Stimulated activated CD4-positive, alpha-beta T cell treated with anti-CD3 and anti-CD28 coated beads, Interleukin-2, amount 100 ng/mL, for 24 hours (primary cell): Measurements from ENCODE around the gene LIN28B.

Experiments used
- DNase-seq, 2 donors: peaks; one replicate each; pipeline ENCODE4 v3.0.0-alpha.2; 2020

Gene LIN28B

DNA sequence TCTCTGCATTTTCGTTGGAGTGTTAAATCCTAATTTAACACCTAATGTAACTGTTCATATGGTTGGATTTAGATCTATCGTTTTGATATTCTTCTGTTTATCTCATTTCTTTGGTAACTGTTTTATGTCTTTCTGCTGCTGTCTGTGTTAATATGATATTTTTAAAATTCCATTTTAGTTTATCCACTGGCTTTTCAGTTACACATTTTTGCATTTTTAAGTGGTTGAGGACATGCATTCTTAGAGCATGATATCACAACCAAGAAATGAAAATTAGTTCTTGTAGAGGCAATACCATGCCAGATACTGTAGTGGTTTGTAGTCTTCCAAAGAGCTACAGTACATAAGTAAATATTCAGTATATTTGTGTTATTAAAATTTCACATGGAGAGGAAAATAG lies 58.6 kb downstream of the LIN28B start:
- DNase-seq: no peak

DNA sequence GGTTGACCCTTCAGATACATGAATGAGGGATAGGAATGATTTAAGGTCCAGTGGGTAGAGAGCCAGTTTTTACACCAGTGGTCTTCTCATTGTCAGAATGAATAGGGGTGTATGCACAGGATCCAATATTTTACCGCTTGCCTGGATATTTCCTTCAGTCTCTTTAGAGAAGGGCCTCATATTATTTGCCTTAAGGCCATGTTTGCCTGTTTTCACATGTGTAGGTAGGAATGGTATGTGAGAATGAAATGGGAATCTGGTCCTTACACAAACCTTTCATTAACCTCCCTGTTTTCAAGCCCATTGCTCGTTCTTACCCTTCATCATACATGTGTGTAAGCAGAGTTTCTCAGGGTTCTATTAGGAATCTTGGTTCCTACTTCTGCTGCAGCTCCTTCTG lies 62.4 kb downstream of the LIN28B start:
- no peak for DNase-seq

DNA sequence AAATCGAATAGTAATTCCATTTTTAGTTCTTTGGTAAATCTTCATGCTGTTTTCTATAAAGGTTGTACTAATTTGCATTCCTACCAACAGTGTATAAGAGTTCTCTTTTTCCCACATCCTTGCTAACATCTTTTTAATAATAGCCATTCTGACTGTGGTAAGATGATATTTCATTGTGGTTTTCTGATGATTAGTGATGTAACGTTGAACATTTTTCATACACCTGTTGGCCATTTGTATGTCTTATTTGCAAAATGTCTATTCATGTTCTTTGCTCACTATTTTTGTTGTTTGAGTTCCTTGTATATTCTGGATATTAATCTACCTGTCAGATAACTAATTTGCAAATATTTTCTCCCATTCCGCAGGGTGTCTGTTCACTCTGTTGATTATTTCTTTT lies 64.5 kb downstream of the LIN28B start:
- no peak for DNase-seq

DNA sequence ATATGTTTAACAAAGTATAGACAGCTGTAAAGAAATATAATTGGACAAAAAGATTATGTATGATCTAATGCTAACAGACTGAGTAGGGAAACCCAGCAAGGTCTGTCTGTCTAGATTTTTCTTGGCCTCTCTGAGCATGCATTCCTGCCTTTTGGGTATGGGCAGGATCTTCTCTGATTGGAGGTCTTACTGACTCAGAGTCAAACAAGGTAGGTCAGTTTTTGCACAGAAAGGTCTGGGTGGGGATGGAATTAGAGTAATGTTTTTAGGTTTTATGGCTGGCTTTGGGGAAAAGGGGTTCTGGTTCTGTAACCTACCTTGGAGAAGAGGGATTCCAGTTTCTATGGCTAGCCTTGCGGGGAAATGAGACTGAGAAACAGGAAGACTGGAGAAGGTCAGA lies 65.5 kb downstream of the LIN28B start:
- DNase-seq: no peak

DNA sequence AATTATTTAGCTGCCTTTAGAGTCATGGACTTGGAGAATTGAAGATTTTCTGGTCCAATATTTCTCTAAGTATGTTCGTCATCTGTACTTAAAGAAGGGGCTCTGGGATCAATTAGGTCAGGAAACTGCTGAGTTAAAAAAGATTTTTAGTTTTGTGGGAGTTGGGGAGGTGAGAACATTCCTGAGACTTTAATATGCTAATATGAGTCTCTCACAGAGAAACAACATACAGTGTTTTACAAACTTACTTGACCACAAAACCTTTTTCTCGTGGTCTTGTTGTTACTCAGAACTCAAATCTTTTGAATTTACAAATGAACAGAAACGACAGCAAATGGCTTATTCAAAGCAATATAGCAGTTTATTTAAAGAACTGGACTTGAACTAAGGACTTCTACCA lies 67.9 kb downstream of the LIN28B start:
- DNase-seq: no peak

DNA sequence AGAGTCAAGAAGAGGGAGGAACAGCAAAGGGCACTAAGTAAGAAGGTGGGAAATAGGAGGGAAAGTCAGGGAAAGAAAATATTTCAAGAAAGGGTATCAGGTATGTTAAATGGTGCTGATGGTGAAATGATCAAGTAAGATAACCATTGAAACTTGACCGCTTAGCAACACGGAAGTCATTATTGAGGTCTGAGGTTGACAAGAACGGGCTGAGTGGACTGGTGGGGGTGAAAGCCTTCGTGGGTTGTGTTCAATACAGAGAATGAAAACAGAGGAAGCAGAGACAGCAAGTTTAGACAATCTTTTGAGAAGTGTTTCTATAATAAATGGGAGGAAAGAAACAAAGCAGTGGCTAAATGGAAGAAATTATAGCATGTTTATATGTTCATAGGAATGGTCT lies 72.0 kb downstream of the LIN28B start:
- no peak for DNase-seq

DNA sequence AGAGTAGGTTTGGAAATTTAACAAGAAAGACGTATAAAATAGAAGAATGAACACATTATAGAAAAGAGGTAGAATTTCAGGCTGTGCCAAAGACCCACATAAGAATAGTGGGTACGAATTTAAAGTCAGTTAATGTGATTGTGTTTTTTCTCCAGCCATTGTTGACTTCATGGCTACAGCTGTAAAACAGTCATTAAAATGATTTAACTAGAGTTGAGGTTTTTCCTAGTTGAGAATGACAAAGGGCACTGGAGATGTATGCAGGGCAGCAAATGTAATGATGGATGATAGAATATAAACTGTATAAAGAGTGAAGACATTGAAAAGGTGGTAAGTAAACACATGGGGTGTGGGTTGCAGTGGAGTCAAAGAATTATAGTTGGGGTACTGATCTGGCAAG lies 72.7 kb downstream of the LIN28B start:
- DNase-seq: no peak

DNA sequence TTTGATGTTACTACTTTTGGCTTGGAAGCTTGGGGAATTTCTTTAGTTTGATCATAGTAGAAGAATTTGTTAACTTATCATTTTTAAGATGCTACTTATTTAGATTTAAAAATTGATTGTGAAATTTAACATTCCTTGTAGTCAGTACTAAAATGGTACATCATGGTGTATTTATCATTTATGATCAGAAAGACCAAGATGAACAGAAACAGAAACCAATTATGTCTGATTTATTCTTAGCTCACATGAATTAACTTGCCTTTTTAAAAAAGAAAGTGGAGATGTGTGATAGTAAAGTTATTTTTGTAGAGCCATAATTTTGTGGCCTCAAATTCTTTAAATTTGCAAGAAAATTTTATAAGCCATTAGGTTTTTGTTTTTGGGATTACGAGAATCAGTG lies 77.6 kb downstream of the LIN28B start:
- no peak for DNase-seq

DNA sequence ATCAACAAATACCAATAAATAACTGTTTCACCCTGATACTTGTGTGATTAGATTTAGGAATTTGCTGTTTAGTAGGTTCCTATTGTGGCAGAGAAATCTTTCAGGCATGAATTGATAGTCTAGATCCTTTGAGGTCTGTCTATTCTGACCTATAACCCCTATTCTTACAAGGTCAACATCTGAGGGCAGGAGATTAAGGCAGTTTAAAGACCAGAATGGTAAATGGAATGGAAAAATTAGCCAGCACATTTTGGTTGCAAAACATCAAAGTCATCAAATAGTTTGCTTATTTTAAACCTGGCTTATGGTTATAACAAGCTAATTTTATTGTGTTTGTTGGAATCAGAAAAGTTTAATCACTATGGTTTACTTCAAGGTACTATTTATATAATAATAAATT lies 78.4 kb downstream of the LIN28B start:
- no peak for DNase-seq

DNA sequence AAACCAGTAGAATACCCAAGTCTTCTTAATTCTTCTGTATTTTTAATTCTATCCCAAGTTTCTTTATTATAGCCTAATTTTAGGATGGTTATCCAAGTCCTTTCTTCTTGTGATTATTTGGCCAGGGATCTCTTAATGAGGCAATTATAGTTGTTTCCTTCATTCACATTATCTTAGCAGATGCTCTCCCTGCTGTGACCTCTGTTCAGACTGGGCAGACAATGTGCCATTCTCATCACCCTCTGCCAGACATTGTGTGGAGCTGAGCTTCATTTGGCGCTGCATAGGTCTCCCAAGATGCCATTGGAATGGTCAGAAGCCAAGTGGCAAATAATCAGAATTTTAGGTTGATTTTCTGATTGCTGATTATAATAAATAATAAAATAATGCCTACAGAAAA lies 79.4 kb downstream of the LIN28B start:
- DNase-seq: no peak

DNA sequence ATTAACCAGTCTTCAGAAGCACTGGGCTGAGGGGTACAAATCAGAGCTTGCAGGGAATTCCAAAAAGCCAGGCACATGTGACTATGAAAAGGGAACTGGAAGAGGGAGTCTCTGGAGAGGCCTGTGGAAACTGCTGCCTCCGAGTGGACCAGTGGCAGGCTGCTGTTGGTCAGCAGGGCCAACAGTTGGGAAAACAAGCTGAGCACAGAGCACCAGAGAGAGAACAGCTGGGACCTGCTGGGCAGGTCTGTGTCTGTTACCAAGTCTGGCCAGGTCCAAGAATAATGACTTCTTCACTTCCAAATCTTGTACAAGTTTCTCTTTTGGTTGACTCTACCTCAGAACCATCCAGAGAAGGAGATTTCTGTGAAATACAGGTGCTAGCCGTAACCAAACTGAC lies 81.4 kb downstream of the LIN28B start:
- DNase-seq: no peak

DNA sequence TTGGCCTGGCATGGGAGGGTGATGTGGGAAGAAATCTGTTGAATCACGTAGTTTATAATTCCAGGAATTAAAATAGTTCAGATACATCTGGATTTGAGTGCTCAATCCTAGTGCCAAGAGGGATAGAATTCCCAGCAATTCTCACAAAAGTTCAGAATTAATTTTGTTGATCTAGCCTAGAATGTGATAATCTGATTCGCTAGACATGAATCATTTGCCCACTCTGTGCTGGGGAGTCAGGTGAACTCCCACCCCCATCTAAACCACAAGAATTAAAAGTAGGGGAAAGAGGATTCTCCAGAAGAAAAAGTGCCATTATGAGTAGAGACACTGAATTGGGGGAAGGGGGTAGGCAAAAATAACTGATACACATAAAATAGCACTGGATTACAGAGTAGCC lies 85.0 kb downstream of the LIN28B start:
- no peak for DNase-seq

DNA sequence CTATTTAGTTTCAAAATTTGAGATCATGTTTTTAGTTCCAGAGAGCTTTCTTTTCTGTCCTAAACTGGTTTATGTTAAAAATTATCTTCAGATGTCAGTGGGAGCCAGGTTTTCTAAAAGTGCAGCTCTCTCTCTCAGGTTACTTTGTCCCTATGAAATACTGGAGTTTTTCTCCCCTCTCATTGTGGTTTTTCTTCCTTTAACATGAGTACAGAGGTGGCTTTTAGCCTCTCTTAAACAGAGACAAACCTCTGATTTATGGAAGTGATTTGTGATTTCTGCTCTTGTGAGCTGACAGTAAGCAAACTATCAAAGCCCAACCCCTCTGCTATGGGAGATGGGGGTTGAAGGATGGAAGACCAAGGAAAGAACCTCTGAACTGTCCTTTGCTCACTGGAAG lies 85.7 kb downstream of the LIN28B start:
- no peak for DNase-seq

DNA sequence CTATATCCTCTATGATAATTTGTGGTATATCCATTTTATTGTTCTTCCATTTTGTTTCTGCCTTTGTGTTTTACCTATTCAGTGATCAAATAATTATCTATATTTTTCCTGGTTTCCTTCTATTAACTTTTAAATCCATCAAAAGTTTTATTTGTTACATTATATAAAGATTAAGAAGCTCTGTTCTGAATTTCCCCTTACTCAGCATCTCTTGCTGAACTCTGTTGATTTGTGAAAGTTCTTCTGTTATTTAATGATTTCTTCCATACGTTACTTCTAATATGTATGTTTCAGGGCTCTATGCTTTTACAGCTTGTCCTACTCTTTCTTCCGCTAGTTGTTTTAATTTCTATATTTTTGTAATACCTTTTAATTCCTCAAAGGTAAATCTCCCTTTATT lies 87.1 kb downstream of the LIN28B start:
- no peak for DNase-seq

DNA sequence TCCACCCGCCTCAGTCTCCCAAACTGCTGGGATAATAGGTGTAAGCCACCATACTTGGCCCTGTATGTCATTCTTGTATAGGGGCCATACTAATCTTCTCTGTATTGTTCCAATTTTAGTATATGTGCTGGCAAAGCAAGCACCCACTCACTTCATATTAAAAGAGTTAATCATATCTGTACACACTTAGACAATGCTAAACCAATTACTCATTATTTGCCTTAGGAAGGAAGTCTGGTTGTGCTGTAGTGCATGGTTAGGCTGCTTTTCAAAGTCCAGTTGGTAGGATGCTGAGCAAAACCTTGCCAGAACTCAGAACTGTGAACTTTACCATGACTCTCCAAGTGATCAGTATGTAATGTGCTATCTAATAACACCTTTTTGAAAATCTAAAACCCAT lies 88.6 kb downstream of the LIN28B start:
- no peak for DNase-seq

DNA sequence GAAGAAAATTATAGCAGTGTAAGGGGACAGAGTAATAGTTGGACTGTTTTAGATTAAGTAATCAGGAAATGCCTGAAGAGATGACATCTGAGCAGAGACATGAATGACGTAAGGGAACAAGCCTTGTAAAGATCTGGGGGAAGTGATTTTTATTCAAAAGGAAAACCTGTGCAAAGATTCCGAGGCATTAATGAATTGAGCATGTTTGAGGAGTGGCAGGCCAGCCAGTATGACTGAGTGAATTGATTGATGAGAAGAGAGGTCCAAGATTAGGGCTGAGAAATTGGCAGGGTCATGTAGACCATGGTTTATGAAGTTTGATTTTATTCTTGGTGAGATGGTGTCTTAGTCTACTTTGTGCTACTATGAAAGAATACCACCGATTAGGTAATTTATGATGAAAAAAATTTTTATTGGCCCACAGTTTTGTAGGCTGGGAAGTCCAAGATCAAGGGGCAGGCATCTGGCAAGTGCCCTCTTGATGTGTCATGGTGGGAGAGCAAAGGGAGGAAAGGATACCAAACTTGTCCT lies 95.1 kb downstream of the LIN28B start:
- DNase-seq: no peak

DNA sequence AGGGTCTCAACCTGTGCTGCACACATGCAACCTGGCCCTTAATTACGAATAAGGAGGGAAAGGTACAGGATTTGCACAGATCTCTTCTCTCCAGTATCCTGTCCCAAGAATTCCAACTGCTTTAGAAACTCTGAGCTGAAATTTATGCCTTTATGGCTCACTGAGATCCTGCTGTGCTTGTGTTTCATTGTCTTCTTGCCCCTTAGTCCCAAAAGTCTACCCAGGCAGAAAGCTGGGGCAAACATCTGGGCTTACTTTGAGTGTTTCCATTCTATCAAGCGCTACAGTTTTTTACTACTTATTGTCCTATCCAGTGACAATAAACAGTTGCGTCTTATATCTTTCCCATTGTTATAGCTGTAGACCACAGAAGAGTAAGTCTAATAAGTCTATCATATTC lies 99.7 kb downstream of the LIN28B start:
- no peak for DNase-seq

DNA sequence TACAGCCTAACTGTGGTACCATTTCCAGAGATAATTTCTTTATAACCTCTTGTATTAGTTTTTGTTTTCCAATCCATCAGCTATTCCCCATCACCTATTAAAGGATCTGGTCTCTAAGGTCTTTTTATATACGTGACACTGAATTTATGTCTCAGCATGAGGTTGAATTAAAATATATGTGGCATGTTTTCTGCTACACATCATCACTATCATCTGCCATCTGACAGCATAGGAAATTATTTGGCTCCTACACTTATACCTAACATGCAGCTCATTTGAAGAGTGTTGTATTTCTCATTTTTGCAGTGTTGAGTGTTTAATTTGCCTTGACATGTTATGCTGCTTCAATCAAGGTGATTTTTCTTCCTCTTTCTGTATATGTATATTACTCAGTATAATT lies 100.3 kb downstream of the LIN28B start:
- DNase-seq: no peak

DNA sequence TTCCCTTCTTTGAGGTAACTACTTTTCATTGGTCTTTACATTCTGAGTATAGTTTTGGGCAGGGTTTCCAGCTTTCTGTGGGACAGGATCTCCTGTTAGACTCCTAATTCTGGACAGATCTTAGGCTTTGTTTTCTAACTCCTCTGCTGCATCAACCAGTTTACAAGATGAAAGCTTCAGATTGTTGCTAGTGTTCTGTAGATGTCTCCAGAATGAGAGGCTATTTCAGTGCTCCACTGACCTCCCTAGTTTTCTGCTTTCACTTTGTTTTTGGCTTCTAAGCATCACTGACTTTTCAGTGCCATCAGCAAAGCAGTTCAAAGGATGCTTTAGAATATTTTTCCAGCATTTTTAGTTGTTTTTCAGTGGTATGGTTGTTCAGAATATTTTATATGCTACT lies 101.4 kb downstream of the LIN28B start:
- DNase-seq: no peak

DNA sequence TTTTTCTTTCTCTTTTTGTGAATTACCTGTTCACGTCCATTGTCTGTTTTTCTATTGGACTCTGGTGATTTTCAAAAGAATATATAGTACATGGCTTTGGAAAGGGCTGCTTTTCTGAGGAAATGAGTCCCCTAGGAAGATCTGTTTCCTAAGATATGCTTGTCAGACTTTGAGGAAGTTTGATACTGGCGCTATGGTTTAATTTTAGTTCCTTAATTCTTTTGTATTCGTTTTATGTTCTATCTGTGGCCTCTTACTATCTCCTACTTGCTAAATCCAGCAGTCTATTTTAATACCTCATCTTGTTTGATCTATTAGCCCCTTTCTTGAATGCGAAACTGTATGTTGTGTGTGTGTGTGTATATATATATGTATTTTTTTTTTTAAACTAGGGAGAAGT lies 101.9 kb downstream of the LIN28B start:
- DNase-seq: no peak

DNA sequence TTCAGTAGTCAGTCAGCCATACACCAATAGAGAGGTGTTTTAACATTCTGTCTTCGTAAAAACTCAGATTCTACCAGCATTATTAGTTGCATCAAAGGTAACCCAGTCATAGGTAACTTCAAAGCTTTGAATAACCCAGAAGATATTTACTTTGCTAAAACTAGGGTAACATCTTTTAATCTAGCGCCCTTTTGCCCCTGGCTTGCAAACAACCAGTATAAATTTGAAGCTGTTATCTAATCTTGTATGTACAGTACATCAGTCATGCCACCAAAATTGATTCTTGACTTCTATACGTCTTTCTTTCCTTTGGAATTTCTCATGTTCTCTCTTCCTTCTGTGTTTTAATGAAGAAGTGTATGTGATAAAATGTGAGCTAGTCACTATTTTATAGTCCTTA lies 109.3 kb downstream of the LIN28B start:
- no peak for DNase-seq

DNA sequence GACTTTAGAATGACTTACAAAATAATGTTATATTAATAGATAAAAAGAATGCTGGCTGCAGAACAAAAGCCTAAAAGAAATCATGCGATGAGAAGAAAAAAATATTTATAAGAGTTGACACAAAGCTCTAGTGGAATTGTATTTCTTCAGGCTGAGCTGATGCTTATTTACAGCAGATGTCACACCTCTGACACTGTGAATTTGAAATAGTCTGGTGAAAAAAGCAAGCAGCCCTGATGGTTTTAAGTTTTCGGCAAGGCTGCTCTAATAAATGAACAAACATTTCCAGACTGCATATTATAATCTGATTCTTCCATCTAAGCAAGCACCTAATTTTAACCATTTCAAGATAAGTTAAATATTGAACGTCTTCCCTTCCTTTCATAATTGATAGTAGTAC lies 109.9 kb downstream of the LIN28B start:
- no peak for DNase-seq

DNA sequence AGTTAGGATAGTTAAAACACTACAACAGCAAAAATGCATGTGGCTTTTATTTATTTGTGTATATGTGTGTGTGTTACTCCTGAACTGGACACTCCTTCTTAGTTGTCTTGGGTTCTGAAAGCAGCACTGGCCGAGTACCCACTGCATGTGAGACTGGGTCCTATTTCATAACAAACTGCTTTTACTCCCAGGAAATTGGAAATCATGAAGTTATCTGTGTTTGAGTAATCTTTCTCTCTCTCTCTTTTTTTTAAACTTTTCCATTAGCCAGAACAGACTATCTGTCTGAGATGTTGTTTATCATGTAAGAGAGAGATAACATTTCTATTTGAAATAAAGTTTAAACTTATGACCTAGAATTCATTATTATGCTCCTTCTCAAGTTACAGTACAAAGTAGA lies 110.4 kb downstream of the LIN28B start:
- DNase-seq: no peak

DNA sequence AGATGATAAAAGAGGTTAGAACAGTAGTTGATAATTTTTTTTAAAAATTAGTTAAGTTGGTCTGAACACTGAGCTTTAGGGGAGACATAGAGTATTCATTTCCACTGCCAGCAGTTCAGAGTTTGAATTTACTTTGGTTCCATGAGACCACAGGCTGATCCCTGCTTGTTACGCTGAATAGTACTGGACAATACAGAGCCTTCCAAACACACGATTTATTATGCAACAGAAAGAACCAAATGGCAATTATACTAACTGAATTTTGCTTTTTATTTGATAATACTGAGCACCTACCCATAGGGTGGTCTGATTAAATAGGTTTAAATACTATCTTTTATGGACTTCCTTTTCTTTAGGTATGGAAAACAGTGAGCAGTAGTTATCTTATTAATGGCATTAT lies 111.5 kb downstream of the LIN28B start:
- no peak for DNase-seq

DNA sequence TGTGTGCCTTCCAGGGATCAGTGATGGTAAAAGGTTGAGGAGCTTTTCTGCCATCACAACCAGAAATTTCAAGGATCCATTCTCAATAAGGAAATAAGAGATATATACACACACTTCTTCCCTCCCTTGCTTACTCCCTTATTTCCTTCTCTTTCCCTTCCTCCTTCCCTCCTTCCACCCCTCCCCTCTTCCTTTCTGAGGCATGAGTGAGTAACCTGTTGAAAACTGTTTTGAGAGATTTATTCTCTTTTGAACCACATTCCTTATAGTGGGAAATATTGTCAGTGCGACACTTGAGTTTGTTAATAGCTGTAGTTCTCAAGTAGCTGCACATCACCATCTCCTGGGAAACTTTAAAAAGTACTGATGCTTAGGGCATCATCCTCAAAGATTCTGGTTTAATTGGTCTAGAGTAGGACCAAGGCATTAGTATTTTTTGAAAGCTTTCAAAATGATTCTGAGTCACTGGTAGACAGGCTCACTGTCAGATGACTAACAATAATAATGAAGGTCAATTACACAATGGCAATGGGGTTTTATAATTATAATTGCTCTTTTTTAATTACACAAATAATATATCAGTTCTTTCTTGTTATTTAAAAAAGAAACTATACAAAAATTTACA lies 113.0 kb downstream of the LIN28B start:
- DNase-seq: no peak

DNA sequence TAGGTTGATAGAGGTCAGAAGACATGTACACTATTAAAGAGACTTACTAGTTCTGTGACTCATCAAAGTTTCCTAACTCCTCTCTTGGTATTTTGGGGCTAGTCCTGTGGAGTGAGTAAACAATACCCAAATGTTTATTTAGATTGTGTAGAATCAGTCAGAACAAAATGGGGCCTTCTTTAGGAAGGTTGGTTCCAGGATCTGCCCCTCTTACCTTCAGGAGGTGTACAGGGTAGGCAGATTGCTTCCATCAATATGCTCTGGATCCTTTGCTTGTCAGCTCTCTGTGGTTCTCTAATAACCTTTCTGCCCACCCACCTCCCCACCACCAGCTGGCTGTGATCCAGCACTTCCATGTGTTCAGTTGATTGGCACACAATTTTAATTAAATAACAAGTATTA lies 115.9 kb downstream of the LIN28B start:
- no peak for DNase-seq
